H1 (cell line): ENCODE data around the gene MT1H. TPM values are rescaled to one million over a fixed set of nuclear protein-coding genes. Genes with fewer than 3 reads are reported as not detected.

Experiments used
- ATF3 ChIP-seq: IDR thresholded peaks from 2 replicates; pipeline ENCODE4 v1.6.1; 2011; ENCODE audit warnings: low read depth, mild to moderate bottlenecking, low read length; ENCODE audit not compliant: insufficient read depth
- CBX8 ChIP-seq: fragments of 300-800, 300-1000 bp; sonication (generic); IDR thresholded peaks from 2 replicates; pipeline ENCODE4 v1.7.1; 2016; ENCODE audit warnings: low read depth, low read length, borderline replicate concordance
- CTBP2 ChIP-seq: IDR thresholded peaks from 2 replicates; pipeline ENCODE4 v1.7.0; 2011; ENCODE audit warnings: borderline replicate concordance, mild to moderate bottlenecking, moderate library complexity, mixed read lengths, low read length; ENCODE audit not compliant: insufficient read depth, insufficient read length
- CTCF ChIP-seq, 3 experiments: IDR thresholded peaks; 1 replicate in 2 of 3; 2 replicates in 1 of 3; pipeline versions ENCODE4 v1.5.1 to v1.6.1; 2011; ENCODE audit warnings: low read length in 3 of 3, mild to moderate bottlenecking in 3 of 3, inconsistent platforms in 2 of 3, low read depth in 1 of 3, moderate library complexity in 1 of 3; ENCODE audit not compliant: insufficient read depth in 1 of 3; ENCODE audit errors: control extremely low read depth in 1 of 3
- MAFK ChIP-seq: IDR thresholded peaks from 2 replicates; pipeline ENCODE4 v1.6.1; 2012; ENCODE audit warnings: low read depth, mild to moderate bottlenecking, improper control_type of control experiment, low read length
- RAD21 ChIP-seq, 2 experiments: IDR thresholded peaks in 1 of 2; conservative IDR thresholded peaks in 1 of 2; 2 replicates each; pipeline ENCODE4 v1.6.1; 2011; ENCODE audit warnings: low read depth in 2 of 2, low read length in 2 of 2, improper control_type of control experiment in 1 of 2, inconsistent platforms in 1 of 2, mild to moderate bottlenecking in 1 of 2, moderate library complexity in 1 of 2
- RBBP5 ChIP-seq: IDR thresholded peaks from 2 replicates; pipeline ENCODE4 v1.7.1; 2012; ENCODE audit warnings: low read depth, mild to moderate bottlenecking, inconsistent platforms, low read length, moderate library complexity, borderline replicate concordance
- RNF2 ChIP-seq: fragments of 200-900, 300-1000 bp; sonication (generic); IDR thresholded peaks from 2 replicates; pipeline ENCODE4 v1.7.1; 2016; ENCODE audit warnings: borderline replicate concordance, low read depth, mild to moderate bottlenecking, antibody characterized with exemption, low read length; ENCODE audit not compliant: poor library complexity, severe bottlenecking; ENCODE audit errors: missing control alignments
- SAP30 ChIP-seq: fragments of 300-600 bp; sonication (generic); IDR thresholded peaks from 2 replicates; pipeline ENCODE4 v1.7.1; 2012; ENCODE audit warnings: low read length, moderate library complexity, mild to moderate bottlenecking, inconsistent platforms; ENCODE audit not compliant: insufficient read depth, insufficient replicate concordance
- SP1 ChIP-seq: IDR thresholded peaks from 2 replicates; pipeline ENCODE4 v1.6.1; 2011; ENCODE audit warnings: low read depth, low read length
- SP4 ChIP-seq: IDR thresholded peaks from 2 replicates; pipeline ENCODE4 v1.6.1; 2012; ENCODE audit warnings: low read length, inconsistent platforms
- SUZ12 ChIP-seq: fragments of 200-600 bp; sonication (generic); IDR thresholded peaks from 2 replicates; pipeline ENCODE4 v1.6.1; 2012; ENCODE audit warnings: mild to moderate bottlenecking, inconsistent platforms, low read length, moderate library complexity, mixed read lengths
- polyA plus RNA-seq, 7 experiments: library from polyadenylated mRNA; depleted of rRNA in 3 of 7; stranded (reverse) in 5 of 7; unstranded in 2 of 7; fragments of >200 nt in 5 of 7; fragments of 200-250 nt in 2 of 7; gene quantifications; 1 replicate in 5 of 7; 2 replicates in 1 of 7; 4 replicates in 1 of 7; pipeline versions ENCODE4 v1.2.1 to v1.2.3, GENCODE V29; 2011 to 2013; ENCODE audit warnings: missing spikeins in 2 of 7, mixed read lengths in 2 of 7
- total RNA-seq: library from RNA; stranded (reverse); fragmentation: NEBNext Ultra II Directional; extraction: Animal tissue kit (Norgen Biotek cat#: 25700); gene quantifications from 2 replicates; pipeline ENCODE4 v1.2.1, GENCODE V29; 2021

Gene MT1H
- total and polyA plus RNA-seq, 2 of the 8 experiments (the other 6 are each of a cell fraction or from before 2014, with no cell fraction given), result 11.9 to 95.7 TPM

- TF ChIP-seq RNF2 (peak; percentile 73), CTBP2 (no peak), CBX8 (no peak), RBBP5 (no peak), ATF3 (no peak), RAD21 (IDR thresholded peaks at IDR 0.05 in 1 of 2, conservative IDR thresholded peaks at IDR 0.05 in 1 of 2; ENCODE audit: low read depth in 2 of 2, low read length in 2 of 2) (no peak), SUZ12 (peak; percentile 23; the same call in 1 of the 2 replicates), MAFK (no peak), SP4 (no peak), SAP30 (no peak), CTCF (IDR thresholded peaks at IDR 0.05; ENCODE audit: control extremely low read depth in 1 of 3, insufficient read depth in 1 of 3, low read depth in 1 of 3, low read length in 3 of 3) (no peak), SP1 (no peak)
- TF ChIP-seq, all 59 proteins: peak for 3
Observed at GRCh38 chr16:56632848-56633365, 36.7 kb upstream of the MT1H start (continued).
